K562 (cell line): Measurements from ENCODE around the gene DDAH1. TPM values are rescaled to one million over a fixed set of nuclear protein-coding genes. Genes with fewer than 3 reads are reported as not detected.

Source experiments
- ATAC-seq: fragments of 200-7000 bp; cut with Tn5 transposase; 3 replicates; pipeline ENCODE4 v1.9.1; 2020; ENCODE audit warnings: moderate library complexity
- BruUV-seq: library from RNA; stranded (reverse); fragments of 400-500 nt; replicated peaks from 2 replicates; lab custom pipeline; 2021; lab: Mats Ljungman, UMichigan
- CTCF ChIA-PET: fragments of 300-600 bp; formaldehyde crosslinking; extraction: SDS; loops from one replicate; lab custom pipeline; 2021; ENCODE audit warnings: low intra/inter-chr PET ratio; lab: Yijun Ruan, JAX
- POLR2A ChIA-PET: fragments of 300-600, 350-650 bp; sonication (Branson Sonifier 250); formaldehyde crosslinking; extraction: SDS; loops from one replicate; lab custom pipeline; 2021; ENCODE audit warnings: antibody characterized with exemption, inconsistent platforms; lab: Yijun Ruan, JAX
- DNase-seq, 4 experiments: peaks; one replicate each; pipeline versions ENCODE4 v3.0.0 to v3.0.0-alpha.2; 2011 to 2018; ENCODE audit warnings: low spot score in 3 of 4, mixed read lengths in 3 of 4; ENCODE audit errors: extremely low read depth in 1 of 4
- FAIRE-seq: peaks from 2 replicates; lab custom pipeline; 2011; peaks lifted over from hg19 to GRCh38; lab: Jason Lieb, UNC
- H2AFZ ChIP-seq: 2 replicates; pipeline ENCODE4 v1.6.0; 2011; ENCODE audit warnings: low read depth, low read length, control low read depth, inconsistent platforms
- H3K27ac ChIP-seq: fragments of 200-600 bp; 3 replicates; pipeline ENCODE4 v1.8.0; 2011; ENCODE audit warnings: low read depth, mild to moderate bottlenecking, control low read depth, inconsistent platforms, low read length, moderate library complexity, mixed read lengths; ENCODE audit errors: extremely low read depth
- H3K27me3 ChIP-seq, 2 experiments: fragments of 300-600 bp in 1 of 2; 2 replicates in 1 of 2; 3 replicates in 1 of 2; pipeline versions ENCODE4 v1.6.0 to v1.8.0; 2011; ENCODE audit warnings: inconsistent platforms in 2 of 2, low read length in 2 of 2, mild to moderate bottlenecking in 1 of 2, mixed read lengths in 1 of 2, moderate library complexity in 1 of 2; ENCODE audit not compliant: control insufficient read depth in 2 of 2, insufficient read depth in 2 of 2
- H3K36me3 ChIP-seq: fragments of 300-600 bp; 3 replicates; pipeline ENCODE4 v1.8.0; 2011; ENCODE audit warnings: mild to moderate bottlenecking, low read length, inconsistent platforms; ENCODE audit not compliant: control insufficient read depth, insufficient read depth
- H3K4me1 ChIP-seq, 2 experiments: fragments of 200-600 bp in 1 of 2; replicated peaks in 1 of 2; 2 replicates in 1 of 2; 3 replicates in 1 of 2; pipeline versions ENCODE4 v1.5.1 to v1.8.0; 2011; ENCODE audit warnings: inconsistent platforms in 2 of 2, low read length in 2 of 2, mild to moderate bottlenecking in 1 of 2, mixed read lengths in 1 of 2, moderate library complexity in 1 of 2; ENCODE audit not compliant: control insufficient read depth in 2 of 2, insufficient read depth in 2 of 2
- H3K4me2 ChIP-seq: 2 replicates; pipeline ENCODE4 v1.6.1; 2011; ENCODE audit warnings: low read length, control low read depth, inconsistent platforms, mixed read lengths; ENCODE audit not compliant: insufficient read depth
- H3K4me3 ChIP-seq: fragments of 200-600 bp; sonication (generic), shearing (Covaris generic); 2 replicates; pipeline ENCODE4 v1.5.1; 2016; ENCODE audit warnings: control low read depth, inconsistent platforms
- H3K79me2 ChIP-seq: fragments of 200-600 bp; 3 replicates; pipeline ENCODE4 v1.8.0; 2011; ENCODE audit warnings: low read length, inconsistent platforms; ENCODE audit not compliant: control insufficient read depth, insufficient read depth
- H3K9ac ChIP-seq, 2 experiments: 2 replicates each; pipeline versions ENCODE4 v1.6.0 to v1.6.1; 2011; ENCODE audit warnings: low read depth in 2 of 2, low read length in 2 of 2, control low read depth in 1 of 2, inconsistent platforms in 1 of 2, mild to moderate bottlenecking in 1 of 2, mixed read lengths in 1 of 2; ENCODE audit not compliant: insufficient read depth in 1 of 2
- H3K9me1 ChIP-seq: one replicate; pipeline ENCODE4 v1.6.0; 2011; ENCODE audit warnings: inconsistent platforms, mild to moderate bottlenecking, low read length, moderate library complexity; ENCODE audit not compliant: control insufficient read depth, insufficient read depth
- H3K9me3 ChIP-seq: replicated peaks from 2 replicates; pipeline ENCODE4 v1.5.1; 2011; ENCODE audit warnings: low read depth, low read length, inconsistent platforms; ENCODE audit not compliant: control insufficient read depth, insufficient read depth
- H4K20me1 ChIP-seq: replicated peaks from 2 replicates; pipeline ENCODE4 v1.6.1; 2011; ENCODE audit warnings: low read length, inconsistent platforms, mixed read lengths; ENCODE audit not compliant: control insufficient read depth, insufficient read depth
- ARID2 ChIP-seq: fragments of 450-650 bp; IDR thresholded peaks from 2 replicates; pipeline ENCODE4 v1.6.1; 2017; ENCODE audit warnings: antibody characterized with exemption, mild to moderate bottlenecking
- E4F1 ChIP-seq: fragments of 250-450 bp; sonication (Bioruptor Pico); IDR thresholded peaks from 2 replicates; pipeline ENCODE4 v1.5.0; 2021; ENCODE audit warnings: mild to moderate bottlenecking, borderline replicate concordance
- FOSL1 ChIP-seq: fragments of 200-800 bp; sonication (Bioruptor generic); conservative IDR thresholded peaks from 2 replicates; pipeline ENCODE4 v1.6.1; 2016; ENCODE audit warnings: missing genetic modification characterization, missing compliant biosample characterization
- HOMEZ ChIP-seq: fragments of 250-450 bp; sonication (Bioruptor Pico); IDR thresholded peaks from 2 replicates; pipeline ENCODE4 v1.4.0; 2020; ENCODE audit warnings: mild to moderate bottlenecking, moderate library complexity
- MECOM ChIP-seq: fragments of 250-450 bp; sonication (Bioruptor Pico); IDR thresholded peaks from 2 replicates; pipeline ENCODE4 v1.8.0; 2022; ENCODE audit warnings: inconsistent platforms
- MTA2 ChIP-seq: fragments of 450-650 bp; IDR thresholded peaks from 2 replicates; pipeline ENCODE4 v1.6.1; 2016; ENCODE audit warnings: low read depth
- PATZ1 ChIP-seq: fragments of 250-450 bp; sonication (Bioruptor Pico); IDR thresholded peaks from 2 replicates; pipeline ENCODE4 v1.5.0; 2020; ENCODE audit warnings: mild to moderate bottlenecking, borderline replicate concordance
- THAP12 ChIP-seq: fragments of 250-450 bp; sonication (Bioruptor Pico); IDR thresholded peaks from 2 replicates; pipeline ENCODE4 v1.9.0; 2021; ENCODE audit warnings: mild to moderate bottlenecking, inconsistent platforms
- ZBTB7A ChIP-seq: IDR thresholded peaks from 2 replicates; pipeline ENCODE4 v1.6.1; 2011; ENCODE audit warnings: low read depth, mild to moderate bottlenecking, low read length, moderate library complexity, borderline replicate concordance; ENCODE audit not compliant: control insufficient read depth
- ZEB2 ChIP-seq: fragments of 450-650 bp; IDR thresholded peaks from 2 replicates; pipeline ENCODE4 v1.6.1; 2016
- ZNF146 ChIP-seq: IDR thresholded peaks from one replicate; pipeline ENCODE4 v1.6.1; 2018; ENCODE audit warnings: missing compliant biosample characterization; ENCODE audit not compliant: unreplicated experiment
- ZZZ3 ChIP-seq: fragments of 450-650 bp; IDR thresholded peaks from 2 replicates; pipeline ENCODE4 v1.6.1; 2016; ENCODE audit warnings: antibody characterized with exemption, mild to moderate bottlenecking, moderate library complexity
- WGBS: fragments of 100-300 bp; shearing (Covaris generic); methylation state at CpG from one replicate; pipeline ENCODE4 v1.1.6; 2016; ENCODE audit warnings: low coverage, mixed read lengths; ENCODE audit not compliant: insufficient coverage; ENCODE audit errors: missing lambda C conversion rate; 5-methylcytosine and 5-hydroxymethylcytosine counted together
- in situ Hi-C: fragments of 300-500 bp; cut with MboI; formaldehyde crosslinking; loops from 4 replicates; pipeline ENCODE4 v1.15.0; 2018; ENCODE audit warnings: inconsistent platforms, mixed read lengths
- intact Hi-C: fragments of 100-400 bp; cut with micrococcal nuclease; formaldehyde crosslinking; loops from 2 replicates; pipeline ENCODE4 v1.14.2; 2022
- polyA plus RNA-seq, 8 experiments: library from polyadenylated mRNA; depleted of rRNA in 4 of 8; stranded (reverse) in 5 of 8; unstranded in 3 of 8; fragments of >200 nt; fragmentation: Nextera tagmentation in 2 of 8; fragmentation: Illumina TruSeq in 1 of 8; extraction: Ambion mirVana in 2 of 8; extraction: Trizol in 1 of 8; gene quantifications; 2 replicates each; pipeline versions ENCODE4 v1.2.1 to v1.2.3, GENCODE V29; 2011 to 2014; ENCODE audit warnings: inconsistent platforms in 1 of 8, missing spikeins in 1 of 8
- total RNA-seq, 7 experiments: library from RNA; depleted of rRNA in 6 of 7; stranded (reverse); fragments of >200 nt in 6 of 7; fragmentation: Illumina TruSeq in 2 of 7; extraction: Trizol in 2 of 7; gene quantifications; 2 replicates each; pipeline versions ENCODE4 v1.2.1 to v1.2.3, GENCODE V29; 2011 to 2021; ENCODE audit warnings: low replicate concordance in 1 of 7

DDAH1 gene
- total and polyA plus RNA-seq, 9 of the 15 experiments (the other 6 are each of a cell fraction or from before 2014, with no cell fraction given), result 0.04 to 0.24 (median 0.10) TPM

GRCh38 chr1:85280636-85281035 is 184.3 kb downstream of the DDAH1 start (continued):
- TF ChIP-seq THAP12 (no peak), FOSL1 (no peak), ZNF146 (no peak), ZBTB7A (no peak), ZEB2 (no peak)

- no peaks in the 10 kb centered on the region for H3K9me3 ChIP-seq
- 0 out of 2 replicates have a peak overlapping the region, but pooled peaks have one; percentile 2 for H3K4me3 ChIP-seq
- H3K36me3 ChIP-seq, result peaks cover 7% of the 10 kb centered on the region; the same call in 2 of the 3 replicates
- H3K4me2 ChIP-seq, result peak overlapping the region; percentile 71
- peaks cover 16 to 22% of the 10 kb centered on the region in 2 experiments; a peak in 4 of 5 replicates for H3K4me1 ChIP-seq
- H3K79me2 ChIP-seq, result peaks cover 17% of the 10 kb centered on the region
- ATAC-seq (no peak), FAIRE-seq (no peak), DNase-seq (no peak)
- ChIA-PET POLR2A (no interaction called here), CTCF (no interaction called here)
- no peaks in the 10 kb centered on the region for H4K20me1 ChIP-seq
- H2AFZ ChIP-seq, result peak overlapping the region; percentile 76
- intact Hi-C loops, result no loop called here
- H3K27ac ChIP-seq, result peak overlapping the region; percentile 76
- WGBS, result 22% methylated on average over 10 of the region's 10 CpGs
- H3K9ac ChIP-seq, result peak overlapping the region; percentile 16 to 48; a peak in 3 of 4 replicates
- peaks cover 0 to 3% of the 10 kb centered on the region in 2 experiments; a peak in 2 of 5 replicates for H3K27me3 ChIP-seq
- BruUV-seq, result no TSS peak
- in situ Hi-C loops, result no loop called here
- H3K9me1 ChIP-seq, result no peaks in the 10 kb centered on the region
- TF ChIP-seq ZZZ3, result no peak
- peak; percentile 85; the same call in 1 of the 2 replicates for TF ChIP-seq MECOM (CRISPR knock-in tag)
- TF ChIP-seq PATZ1, result no peak
- TF ChIP-seq E4F1 (CRISPR knock-in tag), result no peak
- TF ChIP-seq ARID2, result no peak
- peak; percentile 57; the same call in 1 of the 2 replicates for TF ChIP-seq HOMEZ
- TF ChIP-seq MTA2, result no peak
These were observed 185.4 kb downstream of the DDAH1 start for GRCh38 chr1:85279458-85280080.
